Spleen (tissue), 7 donors: Measurements from ENCODE around the gene KIF25.

Experiments used
- POLR2A ChIP-seq, 3 donors: fragments of 450-650 bp; IDR thresholded peaks; one replicate each; pipeline ENCODE4 v1.5.1; 2017; ENCODE audit warnings: antibody characterized with exemption in 3 of 3, mild to moderate bottlenecking in 1 of 3
- POLR2AphosphoS5 ChIP-seq, 3 donors: sonication (generic); formaldehyde crosslinking; IDR thresholded peaks; one replicate each; pipeline ENCODE4 v1.5.1; 2017; ENCODE audit warnings: antibody characterized with exemption in 3 of 3
- TF ChIP-seq, protein P1 (sequence below), 11 experiments: fragments of 200-600 bp in 7 of 11; fragments of 450-650 bp in 4 of 11; sonication (generic) in 4 of 11; IDR thresholded peaks in 8 of 11; conservative IDR thresholded peaks in 3 of 11; 1 replicate in 7 of 11; 2 replicates in 4 of 11; pipeline versions ENCODE4 v1.4.0 to v1.8.0; 2016 to 2021; ENCODE audit warnings: antibody characterized with exemption in 11 of 11, inconsistent platforms in 4 of 11, mild to moderate bottlenecking in 1 of 11
- donor health status: DM: no; HTN: no; CAD: no; lungs with moderate emphysema.
- donor health status: DM: no; HTN: no; CAD: no.
- donor health status: DM: no; HTN: no; CAD: no.

DNA sequence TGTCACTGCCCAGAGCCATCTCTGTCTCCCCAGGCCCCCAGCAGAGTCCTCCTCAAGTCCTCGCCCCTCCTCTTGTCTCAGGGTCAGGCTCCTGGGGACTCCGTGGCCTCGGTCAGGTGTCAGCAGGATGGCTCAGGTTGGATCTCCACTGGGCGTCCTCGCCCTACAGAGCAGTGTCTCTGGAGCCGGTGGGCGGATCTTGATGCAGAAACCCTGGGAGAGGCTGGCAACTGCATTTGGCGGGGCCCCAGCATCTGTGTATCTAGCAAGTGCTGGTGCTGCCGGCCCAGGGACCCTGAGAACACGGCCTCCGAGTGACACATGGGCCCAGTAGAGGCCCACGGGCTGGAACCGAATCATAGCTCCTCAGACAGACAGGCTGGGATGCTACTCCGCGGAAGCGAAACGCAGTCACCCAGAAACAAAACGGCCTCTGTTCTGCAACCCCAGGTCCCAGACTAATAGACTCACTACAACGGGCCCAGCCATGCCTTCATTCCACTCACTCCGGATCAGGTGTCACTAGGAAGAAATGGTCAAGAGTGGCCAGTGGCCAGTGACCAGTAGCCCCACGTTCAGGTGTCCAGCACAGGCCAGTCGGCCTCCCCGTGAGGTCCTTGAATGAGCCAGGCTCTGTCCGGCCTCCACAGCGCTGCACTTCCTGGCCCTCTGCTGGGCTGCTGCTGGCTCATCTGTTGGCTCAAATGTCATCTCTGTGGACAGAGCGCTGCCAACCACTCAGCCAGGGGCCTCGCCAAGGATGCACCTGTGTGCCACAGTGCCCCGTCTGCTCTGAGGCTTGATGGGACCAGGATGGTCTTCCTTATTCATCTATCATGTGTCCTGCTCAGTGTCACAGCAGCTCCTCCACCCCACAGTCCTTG, 94.2 kb downstream of the KIF25 start:
- TF ChIP-seq, protein P1, sequence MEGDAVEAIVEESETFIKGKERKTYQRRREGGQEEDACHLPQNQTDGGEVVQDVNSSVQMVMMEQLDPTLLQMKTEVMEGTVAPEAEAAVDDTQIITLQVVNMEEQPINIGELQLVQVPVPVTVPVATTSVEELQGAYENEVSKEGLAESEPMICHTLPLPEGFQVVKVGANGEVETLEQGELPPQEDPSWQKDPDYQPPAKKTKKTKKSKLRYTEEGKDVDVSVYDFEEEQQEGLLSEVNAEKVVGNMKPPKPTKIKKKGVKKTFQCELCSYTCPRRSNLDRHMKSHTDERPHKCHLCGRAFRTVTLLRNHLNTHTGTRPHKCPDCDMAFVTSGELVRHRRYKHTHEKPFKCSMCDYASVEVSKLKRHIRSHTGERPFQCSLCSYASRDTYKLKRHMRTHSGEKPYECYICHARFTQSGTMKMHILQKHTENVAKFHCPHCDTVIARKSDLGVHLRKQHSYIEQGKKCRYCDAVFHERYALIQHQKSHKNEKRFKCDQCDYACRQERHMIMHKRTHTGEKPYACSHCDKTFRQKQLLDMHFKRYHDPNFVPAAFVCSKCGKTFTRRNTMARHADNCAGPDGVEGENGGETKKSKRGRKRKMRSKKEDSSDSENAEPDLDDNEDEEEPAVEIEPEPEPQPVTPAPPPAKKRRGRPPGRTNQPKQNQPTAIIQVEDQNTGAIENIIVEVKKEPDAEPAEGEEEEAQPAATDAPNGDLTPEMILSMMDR (IDR thresholded peaks at IDR 0.05 in 8 of 11, conservative IDR thresholded peaks at IDR 0.05 in 3 of 11), result no peak
- TF ChIP-seq POLR2A (IDR thresholded peaks at IDR 0.05) (no peak), POLR2AphosphoS5 (IDR thresholded peaks at IDR 0.05) (no peak)
